Measurements from ENCODE around the gene TSPAN5. TPM values are rescaled to one million over a fixed set of nuclear protein-coding genes. Genes with fewer than 3 reads are reported as not detected.

TSPAN5 gene
- total and polyA plus RNA-seq, 3 donors from 2014 or later = 27.8 to 57.2 (median 30.8) TPM

DNA sequence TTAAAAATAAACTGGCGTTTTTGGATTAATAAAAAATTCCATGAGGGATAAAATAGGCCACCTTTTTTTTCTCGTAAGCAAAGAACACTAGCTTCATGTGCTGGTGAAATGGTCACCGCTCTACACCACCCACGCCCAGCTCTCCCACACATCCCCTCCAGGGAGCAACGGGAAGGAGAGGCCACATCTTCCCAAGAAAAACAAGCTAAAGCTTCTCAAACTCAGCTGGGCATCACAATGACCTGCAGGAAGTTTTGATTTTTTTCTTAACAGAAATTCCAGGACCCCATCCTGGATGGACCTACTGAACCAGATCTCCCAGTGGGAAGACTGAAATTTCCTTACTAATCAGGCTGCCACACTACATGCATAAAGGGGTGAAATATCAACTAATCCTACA is 9.8 kb downstream of the TSPAN5 start:
- TF ChIP-seq, protein P1, sequence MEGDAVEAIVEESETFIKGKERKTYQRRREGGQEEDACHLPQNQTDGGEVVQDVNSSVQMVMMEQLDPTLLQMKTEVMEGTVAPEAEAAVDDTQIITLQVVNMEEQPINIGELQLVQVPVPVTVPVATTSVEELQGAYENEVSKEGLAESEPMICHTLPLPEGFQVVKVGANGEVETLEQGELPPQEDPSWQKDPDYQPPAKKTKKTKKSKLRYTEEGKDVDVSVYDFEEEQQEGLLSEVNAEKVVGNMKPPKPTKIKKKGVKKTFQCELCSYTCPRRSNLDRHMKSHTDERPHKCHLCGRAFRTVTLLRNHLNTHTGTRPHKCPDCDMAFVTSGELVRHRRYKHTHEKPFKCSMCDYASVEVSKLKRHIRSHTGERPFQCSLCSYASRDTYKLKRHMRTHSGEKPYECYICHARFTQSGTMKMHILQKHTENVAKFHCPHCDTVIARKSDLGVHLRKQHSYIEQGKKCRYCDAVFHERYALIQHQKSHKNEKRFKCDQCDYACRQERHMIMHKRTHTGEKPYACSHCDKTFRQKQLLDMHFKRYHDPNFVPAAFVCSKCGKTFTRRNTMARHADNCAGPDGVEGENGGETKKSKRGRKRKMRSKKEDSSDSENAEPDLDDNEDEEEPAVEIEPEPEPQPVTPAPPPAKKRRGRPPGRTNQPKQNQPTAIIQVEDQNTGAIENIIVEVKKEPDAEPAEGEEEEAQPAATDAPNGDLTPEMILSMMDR (IDR thresholded peaks at IDR 0.05) = no peak
- no peak for TF ChIP-seq POLR2A (IDR thresholded peaks at IDR 0.05)
- peak overlapping the region; percentile 61 to 79 for H3K27ac ChIP-seq
- intact Hi-C loops (cut with DNase I; ENCODE audit: low total_unique reads) = no loop called here

DNA sequence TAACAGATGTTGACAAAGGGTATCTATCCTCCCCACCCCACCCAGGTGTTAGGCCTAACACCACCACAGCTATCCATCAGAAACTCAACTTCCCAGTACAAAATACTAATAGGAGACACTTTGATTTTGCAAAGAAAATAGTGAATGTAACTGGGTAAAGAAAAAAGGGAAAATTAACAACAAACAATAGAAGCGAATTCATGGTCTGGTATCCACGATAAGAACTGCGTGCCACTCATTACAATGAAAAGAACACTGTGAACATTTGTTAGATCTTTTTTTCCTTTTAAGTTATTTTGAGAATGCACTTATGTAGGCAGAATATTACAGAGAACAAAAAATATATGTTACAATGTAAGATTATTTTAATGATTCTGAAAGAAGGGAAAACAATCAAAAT is 12.0 kb downstream of the TSPAN5 start:
- 32 to 49% methylated on average over 3 of the region's 3 CpGs for WGBS, 2 donors
- Histone ChIP-seq H3K4me3 (no peak overlapping the region), H3K36me3 (ENCODE audit: low read depth, missing control alignments) (no peaks in the 10 kb centered on the region), H3K27ac (peak overlapping the region; percentile 61 to 79), H3K4me1 (peaks cover 49% of the 10 kb centered on the region), H3K9me3 (no peaks in the 10 kb centered on the region), H3K27me3 (no peaks in the 10 kb centered on the region)
- DNase-seq = no peak
- intact Hi-C loops (cut with DNase I; ENCODE audit: low total_unique reads) = no loop called here
- TF ChIP-seq, protein P1 (IDR thresholded peaks at IDR 0.05) = no peak
- TF ChIP-seq POLR2A (IDR thresholded peaks at IDR 0.05) = no peak

More for the DNA sequence above, 9.8 kb downstream of the TSPAN5 start:
- Histone ChIP-seq H3K36me3 (ENCODE audit: low read depth, missing control alignments) (no peaks in the 10 kb centered on the region), H3K4me1 (peaks cover 42% of the 10 kb centered on the region), H3K4me3 (no peak overlapping the region), H3K27me3 (no peaks in the 10 kb centered on the region), H3K9me3 (no peaks in the 10 kb centered on the region)
- whole genome bisulfite sequencing, 2 donors = 25 to 34% methylated on average over 5 of the region's 5 CpGs
- DNase-seq = peak; percentile 75

- WGBS, 2 donors = 89 to 97% methylated on average over 6 of the region's 6 CpGs
- DNase-seq = no peak
- H3K27ac ChIP-seq = peak overlapping the region; percentile 53 to 61
- H3K4me1 ChIP-seq = peaks cover 49% of the 10 kb centered on the region
- H3K4me3 ChIP-seq = no peak overlapping the region
- H3K9me3 ChIP-seq = no peaks in the 10 kb centered on the region
- no peaks in the 10 kb centered on the region for H3K36me3 ChIP-seq (ENCODE audit: low read depth, missing control alignments)
- intact Hi-C loops (cut with DNase I; ENCODE audit: low total_unique reads) = no loop called here
- no peak for TF ChIP-seq POLR2A (IDR thresholded peaks at IDR 0.05)
- TF ChIP-seq, protein P1 (IDR thresholded peaks at IDR 0.05) = no peak
- no peaks in the 10 kb centered on the region for H3K27me3 ChIP-seq
Measured at GRCh38 chr4:98645527-98645926, 12.9 kb downstream of the TSPAN5 start.

GRCh38 chr4:98643755-98644154 is 14.7 kb downstream of the TSPAN5 start:
- Histone ChIP-seq H3K4me1 (peaks cover 40% of the 10 kb centered on the region), H3K27me3 (no peaks in the 10 kb centered on the region), H3K27ac (peak overlapping the region in 1 of 2 donors; percentile 1), H3K4me3 (no peak overlapping the region), H3K36me3 (ENCODE audit: low read depth, missing control alignments) (no peaks in the 10 kb centered on the region), H3K9me3 (no peaks in the 10 kb centered on the region)
- no peak for DNase-seq
- 47 to 54% methylated on average over 2 of the region's 2 CpGs for WGBS, 2 donors
- TF ChIP-seq, protein P1 (IDR thresholded peaks at IDR 0.05) = no peak
- intact Hi-C loops (cut with DNase I; ENCODE audit: low total_unique reads) = no loop called here

DNA sequence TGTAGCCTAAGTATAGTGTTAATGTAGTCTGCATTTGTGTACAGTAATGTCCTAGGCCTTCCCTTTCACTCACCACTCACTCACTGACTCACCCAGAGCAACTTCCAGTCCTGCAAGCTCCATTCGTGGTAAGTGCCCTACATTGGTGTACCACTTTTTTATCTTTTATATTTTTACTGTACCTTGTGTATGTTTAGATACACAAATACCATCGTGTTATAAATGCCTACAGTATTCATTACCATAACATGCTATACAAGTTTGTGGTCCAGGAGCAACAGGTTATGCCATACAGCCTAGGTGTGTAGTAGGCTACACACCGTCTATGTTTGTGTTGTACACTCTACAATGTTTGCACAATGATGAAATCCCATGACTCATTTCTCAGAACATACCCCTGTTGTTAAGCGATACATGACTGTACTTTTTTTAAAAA is 15.4 kb downstream of the TSPAN5 start:
- Histone ChIP-seq H3K36me3 (ENCODE audit: low read depth, missing control alignments) (no peaks in the 10 kb centered on the region), H3K9me3 (no peaks in the 10 kb centered on the region), H3K4me3 (no peak overlapping the region), H3K4me1 (peaks cover 40% of the 10 kb centered on the region), H3K27me3 (no peaks in the 10 kb centered on the region), H3K27ac (no peak overlapping the region)
- intact Hi-C loops (cut with DNase I; ENCODE audit: low total_unique reads) = no loop called here
- DNase-seq = no peak
- TF ChIP-seq, protein P1 (IDR thresholded peaks at IDR 0.05) = no peak
- TF ChIP-seq POLR2A (IDR thresholded peaks at IDR 0.05) = no peak
- 79 to 87% methylated on average over 4 of the region's 4 CpGs for WGBS, 2 donors

Measured in testis (tissue), 3 donors.